Kidney epithelial cell (primary cell): ENCODE results near the gene PACS2. TPM values are rescaled to one million over a fixed set of nuclear protein-coding genes. Genes with fewer than 3 reads are reported as not detected.

Source experiments
- DNase-seq: peaks from one replicate; pipeline ENCODE4 v3.0.0-alpha.2; 2010; ENCODE audit warnings: low read depth
- H3K27me3 ChIP-seq: 2 replicates; pipeline ENCODE4 v1.6.0; 2011; ENCODE audit warnings: low read length; ENCODE audit not compliant: control insufficient read depth, insufficient read depth
- H3K36me3 ChIP-seq: 2 replicates; pipeline ENCODE4 v1.5.1; 2011; ENCODE audit warnings: low read length; ENCODE audit not compliant: control insufficient read depth, insufficient read depth
- H3K4me3 ChIP-seq: 2 replicates; pipeline ENCODE4 v1.5.1; 2011; ENCODE audit warnings: low read depth, mild to moderate bottlenecking, control low read depth, low read length
- CTCF ChIP-seq: IDR thresholded peaks from 2 replicates; pipeline ENCODE4 v1.5.1; 2011; ENCODE audit warnings: mild to moderate bottlenecking, moderate library complexity, low read length, control low read depth, inconsistent platforms; ENCODE audit not compliant: insufficient read depth, poor library complexity, severe bottlenecking
- total RNA-seq: library from RNA; depleted of rRNA; stranded (reverse); fragments of >200 nt; gene quantifications from 2 replicates; pipeline ENCODE4 v1.2.3, GENCODE V29; 2015

The PACS2 gene
- total RNA-seq, 1 donor from 2014 or later, result 105 TPM

DNA sequence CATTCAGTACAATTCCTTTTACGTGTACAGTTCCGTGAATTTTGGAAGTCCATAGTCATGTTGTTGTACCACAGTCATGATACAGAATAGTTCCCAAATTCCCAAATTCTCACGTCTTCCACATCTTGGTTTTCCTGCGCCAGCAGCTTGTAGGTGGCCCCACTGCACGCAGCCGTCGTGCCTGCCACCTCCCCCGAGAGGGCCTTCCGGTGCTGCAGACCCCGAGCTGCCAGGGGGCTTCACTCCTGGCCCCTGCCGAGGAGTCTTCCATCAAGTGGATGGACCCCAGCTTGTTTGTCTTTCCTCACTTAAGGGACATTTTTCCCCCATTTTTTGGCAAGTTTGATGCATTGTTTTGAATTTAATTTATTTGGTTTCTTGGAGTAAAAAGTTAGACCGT lies 121.9 kb downstream of the PACS2 start:
- no peaks in the 10 kb centered on the region for H3K36me3 ChIP-seq
- no peak for DNase-seq
- TF ChIP-seq CTCF, result no peak
- no peaks in the 10 kb centered on the region for H3K27me3 ChIP-seq
- no peak overlapping the region for H3K4me3 ChIP-seq

DNA sequence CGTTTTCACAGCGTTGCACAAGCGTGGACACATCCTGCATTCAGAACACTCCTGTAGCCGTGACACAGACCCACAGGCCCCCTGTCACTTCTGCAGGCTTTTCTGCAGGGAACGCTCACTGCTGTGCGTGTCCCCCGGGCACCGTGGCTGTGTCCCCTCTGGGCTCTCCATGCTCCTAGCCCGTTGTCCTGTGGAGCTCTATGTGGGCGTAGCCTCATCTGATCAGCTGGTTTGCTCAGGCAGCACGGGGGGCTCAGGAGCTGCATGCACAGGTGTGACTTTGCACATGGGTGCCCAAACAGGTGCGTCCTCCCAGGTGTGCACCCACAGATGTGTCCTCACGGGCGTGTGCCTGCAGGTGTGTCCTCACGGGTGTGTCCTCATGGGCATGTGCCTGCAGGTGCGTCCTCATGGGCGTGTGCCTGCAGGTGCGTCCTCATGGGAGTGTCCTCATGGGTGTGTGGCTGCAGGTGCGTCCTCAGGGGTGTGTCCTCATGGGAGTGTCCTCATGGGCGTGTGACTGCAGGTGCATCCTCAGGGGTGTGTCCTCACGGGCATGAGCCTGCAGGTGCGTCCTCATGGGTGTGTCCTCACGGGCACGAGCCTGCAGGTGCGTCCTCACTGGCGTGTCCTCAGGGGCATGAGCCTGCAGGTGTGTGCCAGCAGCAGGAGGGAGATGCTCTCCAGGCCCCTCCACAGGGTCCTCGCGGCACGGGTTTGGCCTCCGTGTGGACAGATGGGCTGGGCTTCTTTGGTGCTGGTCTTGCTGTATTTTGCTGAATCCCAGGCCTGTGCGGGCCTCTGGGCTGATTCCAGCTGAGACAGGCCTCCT lies 122.6 kb downstream of the PACS2 start:
- DNase-seq, result no peak
- TF ChIP-seq CTCF, result no peak
- Histone ChIP-seq H3K36me3 (no peaks in the 10 kb centered on the region), H3K27me3 (no peaks in the 10 kb centered on the region), H3K4me3 (no peak overlapping the region)

- no peak for TF ChIP-seq CTCF
- no peak overlapping the region for H3K4me3 ChIP-seq
- H3K36me3 ChIP-seq, result no peaks in the 10 kb centered on the region
- DNase-seq, result no peak
- no peaks in the 10 kb centered on the region for H3K27me3 ChIP-seq
Measured at GRCh38 chr14:105437723-105438500, 123.4 kb downstream of the PACS2 start.

- H3K4me3 ChIP-seq, result no peak overlapping the region
- TF ChIP-seq CTCF, result no peak
- H3K27me3 ChIP-seq, result no peaks in the 10 kb centered on the region
- DNase-seq, result no peak
- H3K36me3 ChIP-seq, result no peaks in the 10 kb centered on the region
Measured at GRCh38 chr14:105439179-105439578, 124.6 kb downstream of the PACS2 start.

DNA sequence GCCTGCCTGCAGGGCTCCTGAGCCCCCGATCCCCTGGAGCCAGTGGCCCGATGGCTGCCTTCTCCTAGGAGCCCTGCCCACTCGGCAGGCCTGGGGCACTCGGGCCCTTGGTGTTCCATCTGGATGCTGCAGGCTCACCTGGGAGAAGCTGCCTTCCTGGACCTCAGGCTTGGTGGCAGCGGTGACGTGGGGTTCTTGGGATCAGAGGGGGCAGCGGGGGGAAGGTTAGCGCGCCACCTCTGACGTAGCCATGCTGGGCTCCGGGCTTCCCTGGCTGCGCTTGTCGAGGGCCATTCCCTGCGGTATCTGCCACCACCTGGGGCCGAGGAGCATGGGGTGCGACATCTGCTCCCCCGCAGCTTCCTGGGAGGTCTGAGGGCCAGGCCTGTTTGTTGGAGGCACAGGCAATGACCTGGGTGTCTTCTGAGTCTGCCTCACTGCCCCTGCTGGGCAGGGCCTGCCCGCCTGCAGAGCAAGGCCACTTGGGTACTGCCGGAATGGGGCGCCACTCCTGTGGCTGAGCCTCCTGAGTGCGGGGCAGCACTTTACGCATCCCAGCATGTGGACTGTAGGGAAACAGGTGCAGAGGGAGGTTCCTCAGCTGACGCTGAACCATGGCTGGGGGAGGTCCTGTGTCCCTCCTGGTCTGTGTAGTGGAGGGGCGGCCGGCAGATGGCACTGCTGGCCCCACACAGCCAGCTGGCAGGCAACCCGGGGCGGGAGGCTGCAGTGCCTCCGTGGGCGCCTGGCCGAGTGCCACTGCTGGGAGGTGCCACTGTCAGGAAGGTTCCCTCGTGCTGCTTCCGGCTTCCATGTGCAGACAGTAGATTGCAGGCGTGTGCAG lies 125.4 kb downstream of the PACS2 start:
- no peaks in the 10 kb centered on the region for H3K27me3 ChIP-seq

More for the DNA sequence above, 125.4 kb downstream of the PACS2 start:
- no peak for DNase-seq
- no peak for TF ChIP-seq CTCF
- Histone ChIP-seq H3K36me3 (no peaks in the 10 kb centered on the region), H3K4me3 (no peak overlapping the region)
